NCI-H2081 treated with DMSO at 0.1 percent for 48 hours (cell line): ENCODE results near the gene SOHLH1.
"Not testable (repeated sequence)": the region's sequence is repeated elsewhere in the genome, so short reads cannot be mapped to it uniquely, and the experiment has no call there.

Source experiments
- DNase-seq: peaks from one replicate; lab custom pipeline; 2025; lab: John Stamatoyannopoulos, UW

SOHLH1 gene

GRCh38 chr9:135678236-135679017 lies 20.9 kb downstream of the SOHLH1 start:
- DNase-seq: no peak

GRCh38 chr9:135677641-135678168 lies 21.6 kb downstream of the SOHLH1 start:
- DNase-seq: no peak

- no peak for DNase-seq
These were observed 22.4 kb downstream of the SOHLH1 start for GRCh38 chr9:135676891-135677290.

GRCh38 chr9:135674977-135675376 lies 24.3 kb downstream of the SOHLH1 start:
- DNase-seq: no peak

- DNase-seq: no peak
These were observed 25.3 kb downstream of the SOHLH1 start for GRCh38 chr9:135673941-135674340.

- not testable (repeated sequence) for DNase-seq
These were observed 26.5 kb downstream of the SOHLH1 start for GRCh38 chr9:135672786-135673185.

- no peak for DNase-seq
These were observed 27.7 kb downstream of the SOHLH1 start for GRCh38 chr9:135671591-135672041.

GRCh38 chr9:135670721-135671590 lies 28.3 kb downstream of the SOHLH1 start:
- DNase-seq: no peak

GRCh38 chr9:135669616-135670285 lies 29.5 kb downstream of the SOHLH1 start:
- DNase-seq: no peak

GRCh38 chr9:135669018-135669417 lies 30.3 kb downstream of the SOHLH1 start:
- not testable (repeated sequence) for DNase-seq

GRCh38 chr9:135667463-135668001 lies 31.7 kb downstream of the SOHLH1 start:
- DNase-seq: no peak

- no peak for DNase-seq
These were observed 32.5 kb downstream of the SOHLH1 start for GRCh38 chr9:135666534-135667462.

- DNase-seq: no peak
These were observed 33.5 kb downstream of the SOHLH1 start for GRCh38 chr9:135665795-135666189.

GRCh38 chr9:135664801-135665794 lies 34.2 kb downstream of the SOHLH1 start:
- DNase-seq: no peak

GRCh38 chr9:135664266-135664665 lies 35.0 kb downstream of the SOHLH1 start:
- no peak for DNase-seq

GRCh38 chr9:135663857-135664256 lies 35.4 kb downstream of the SOHLH1 start:
- no peak for DNase-seq

- DNase-seq: no peak
These were observed 35.9 kb downstream of the SOHLH1 start for GRCh38 chr9:135663451-135663770.

GRCh38 chr9:135662758-135663450 lies 36.4 kb downstream of the SOHLH1 start, which contains the start of gene LCN9:
Gene LCN9 (plus strand): TSS chr9:135663309. CDS start chr9:135663322, 13 bp downstream.
- DNase-seq: no peak
